KMS-11 (cell line): ENCODE measurements around the gene MEGF6.

ENCODE experiments used
- H2AFZ ChIP-seq: fragments of 200-600 bp; sonication (generic); 2 replicates; pipeline ENCODE4 v1.6.1; 2016; ENCODE audit warnings: antibody characterized with exemption, mixed run types, low read depth
- H3K27ac ChIP-seq: fragments of 200-600 bp; sonication (generic); 2 replicates; pipeline ENCODE4 v1.6.1; 2016; ENCODE audit warnings: mild to moderate bottlenecking, mixed run types
- H3K27me3 ChIP-seq: fragments of 200-600 bp; sonication (generic); 2 replicates; pipeline ENCODE4 v1.6.1; 2017; ENCODE audit warnings: mild to moderate bottlenecking, low read depth, mixed run types, moderate library complexity; ENCODE audit not compliant: insufficient read depth
- H3K36me3 ChIP-seq: fragments of 200-600 bp; sonication (generic); 2 replicates; pipeline ENCODE4 v1.6.1; 2017; ENCODE audit warnings: mild to moderate bottlenecking, mixed run types; ENCODE audit not compliant: insufficient read depth
- H3K4me1 ChIP-seq: fragments of 200-600 bp; sonication (generic); 2 replicates; pipeline ENCODE4 v1.6.1; 2016; ENCODE audit warnings: mild to moderate bottlenecking, low read depth, mixed run types; ENCODE audit not compliant: poor library complexity, severe bottlenecking
- H3K4me2 ChIP-seq: fragments of 200-600 bp; sonication (generic); 2 replicates; pipeline ENCODE4 v1.7.0; 2016; ENCODE audit warnings: mild to moderate bottlenecking, mixed run types
- H3K4me3 ChIP-seq: fragments of 200-600 bp; sonication (generic); IDR thresholded peaks from 2 replicates; pipeline ENCODE4 v1.6.1; 2017; ENCODE audit warnings: low read depth, low read length, mixed read lengths; ENCODE audit not compliant: insufficient read depth
- H3K79me2 ChIP-seq: fragments of 200-600 bp; sonication (generic); 2 replicates; pipeline ENCODE4 v1.6.1; 2016; ENCODE audit warnings: low read depth, mixed run types; ENCODE audit not compliant: insufficient read depth
- H3K9ac ChIP-seq: fragments of 200-600 bp; sonication (generic); 2 replicates; pipeline ENCODE4 v1.6.1; 2016; ENCODE audit warnings: mild to moderate bottlenecking, mixed run types
- H4K20me1 ChIP-seq: fragments of 200-600 bp; sonication (generic); 2 replicates; pipeline ENCODE4 v1.6.1; 2016; ENCODE audit warnings: mild to moderate bottlenecking, mixed run types; ENCODE audit not compliant: insufficient read depth
- CTCF ChIP-seq: fragments of 200-600 bp; sonication (generic); conservative IDR thresholded peaks from 2 replicates; pipeline ENCODE4 v1.6.1; 2017; ENCODE audit warnings: low read depth, mild to moderate bottlenecking, antibody characterized with exemption, low read length, moderate library complexity, mixed read lengths

Gene MEGF6

GRCh38 chr1:3537359-3537758 lies 73.9 kb downstream of the MEGF6 start:
- H2AFZ ChIP-seq: no peak overlapping the region
- TF ChIP-seq CTCF: no peak

GRCh38 chr1:3536420-3537195 lies 74.7 kb downstream of the MEGF6 start:
- H3K79me2 ChIP-seq: no peaks in the 10 kb centered on the region
- no peak overlapping the region for H3K27ac ChIP-seq
- peaks cover 93% of the 10 kb centered on the region for H3K27me3 ChIP-seq
- H3K4me3 ChIP-seq: no peak overlapping the region
- no peaks in the 10 kb centered on the region for H3K4me1 ChIP-seq
- H2AFZ ChIP-seq: no peak overlapping the region
- H3K4me2 ChIP-seq: no peak overlapping the region
- H4K20me1 ChIP-seq: no peaks in the 10 kb centered on the region
- no peak for TF ChIP-seq CTCF
- H3K9ac ChIP-seq: no peak overlapping the region
- H3K36me3 ChIP-seq: no peaks in the 10 kb centered on the region

More at GRCh38 chr1:3537359-3537758, 73.9 kb downstream of the MEGF6 start:
- Histone ChIP-seq H3K27ac (no peak overlapping the region), H3K4me1 (no peaks in the 10 kb centered on the region), H3K9ac (no peak overlapping the region), H3K36me3 (no peaks in the 10 kb centered on the region), H4K20me1 (no peaks in the 10 kb centered on the region), H3K4me3 (no peak overlapping the region), H3K27me3 (peaks cover 94% of the 10 kb centered on the region), H3K79me2 (no peaks in the 10 kb centered on the region), H3K4me2 (no peak overlapping the region)

GRCh38 chr1:3535732-3536131 lies 75.6 kb downstream of the MEGF6 start:
- TF ChIP-seq CTCF: no peak
- H3K27me3 ChIP-seq: peaks cover 86% of the 10 kb centered on the region
- no peaks in the 10 kb centered on the region for H3K36me3 ChIP-seq
- no peak overlapping the region for H3K4me2 ChIP-seq
- H2AFZ ChIP-seq: no peak overlapping the region
- no peak overlapping the region for H3K9ac ChIP-seq
- no peaks in the 10 kb centered on the region for H3K4me1 ChIP-seq
- H3K27ac ChIP-seq: no peak overlapping the region
- no peaks in the 10 kb centered on the region for H3K79me2 ChIP-seq
- H3K4me3 ChIP-seq: no peak overlapping the region
- no peaks in the 10 kb centered on the region for H4K20me1 ChIP-seq

- H3K79me2 ChIP-seq: no peaks in the 10 kb centered on the region
- no peak for TF ChIP-seq CTCF
- no peaks in the 10 kb centered on the region for H4K20me1 ChIP-seq
- H3K27me3 ChIP-seq: peaks cover 86% of the 10 kb centered on the region
- H3K36me3 ChIP-seq: no peaks in the 10 kb centered on the region
- H3K4me3 ChIP-seq: no peak overlapping the region
- H3K9ac ChIP-seq: no peak overlapping the region
- H2AFZ ChIP-seq: no peak overlapping the region
- no peak overlapping the region for H3K4me2 ChIP-seq
- H3K4me1 ChIP-seq: no peaks in the 10 kb centered on the region
- H3K27ac ChIP-seq: no peak overlapping the region
Measured at GRCh38 chr1:3534803-3535637, 76.3 kb downstream of the MEGF6 start.
